DMS53 (cell line): ENCODE data around the gene TMPRSS12.
"Not testable (repeated sequence)": the region's sequence is repeated elsewhere in the genome, so short reads cannot be mapped to it uniquely, and the experiment has no call there.

Experiments used
- DNase-seq: peaks from one replicate; lab custom pipeline; 2025; lab: John Stamatoyannopoulos, UW

TMPRSS12 gene

GRCh38 chr12:50855679-50856078 lies 13.0 kb downstream of the TMPRSS12 start:
- DNase-seq, result not testable (repeated sequence)

- DNase-seq, result peak; percentile 4
Observed at GRCh38 chr12:50859621-50860310, 17.0 kb downstream of the TMPRSS12 start.

DNA sequence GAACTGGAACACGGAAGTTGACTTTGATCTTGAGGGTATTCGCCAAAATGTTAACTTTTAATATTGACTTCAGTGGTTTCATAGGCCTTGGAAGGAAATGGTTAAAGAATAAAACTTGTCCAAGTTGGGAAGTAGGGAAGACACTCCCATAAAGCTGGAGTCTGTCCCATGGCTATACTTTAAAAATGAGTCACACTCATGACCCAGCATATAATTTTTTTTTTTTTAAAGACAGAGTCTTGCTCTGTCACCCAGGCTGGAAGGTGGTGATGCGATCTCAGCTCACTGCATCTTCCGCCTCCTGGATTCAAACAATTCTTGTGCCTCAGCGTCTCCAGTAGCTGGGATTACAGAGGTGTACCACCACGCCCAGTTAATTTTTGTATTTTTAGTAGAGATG lies 19.6 kb downstream of the TMPRSS12 start:
- no peak for DNase-seq

DNA sequence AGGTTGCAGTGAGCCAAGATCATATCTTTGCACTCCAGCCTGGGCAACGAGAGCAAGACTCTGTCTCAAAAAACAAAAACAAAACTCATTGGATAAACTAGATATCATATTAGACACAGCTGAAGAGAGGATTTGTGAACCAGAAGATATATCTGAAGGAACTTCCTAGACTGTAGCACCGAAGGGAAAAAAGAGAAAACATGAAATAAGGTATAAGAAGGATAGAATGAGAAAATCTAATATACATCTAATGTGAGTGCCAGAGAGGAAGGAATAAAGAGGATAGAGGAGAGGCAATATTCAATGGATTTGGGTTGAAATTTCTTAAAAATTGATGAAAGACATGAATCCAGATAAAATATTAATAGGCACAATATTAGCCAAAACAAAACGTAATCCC lies 22.5 kb downstream of the TMPRSS12 start:
- DNase-seq, result no peak

DNA sequence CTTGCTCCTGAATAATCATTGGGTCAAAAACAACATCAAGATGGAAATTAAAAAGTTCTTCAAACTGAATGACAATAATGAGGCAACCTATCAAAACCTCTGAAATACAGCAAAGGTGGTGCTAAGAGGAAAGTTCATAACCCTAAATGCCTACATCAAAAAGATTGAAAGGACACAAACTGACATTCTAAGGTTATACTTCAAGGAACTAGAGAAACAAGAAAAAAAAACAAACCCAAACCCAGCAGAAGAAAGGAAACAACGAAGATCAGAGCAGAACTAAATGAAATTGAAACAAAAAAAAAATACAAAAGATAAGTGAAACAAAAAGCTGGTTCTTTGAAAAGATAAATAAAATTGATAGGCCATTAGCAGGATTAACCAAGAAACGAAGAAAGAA lies 26.2 kb downstream of the TMPRSS12 start:
- DNase-seq, result not testable (repeated sequence)

DNA sequence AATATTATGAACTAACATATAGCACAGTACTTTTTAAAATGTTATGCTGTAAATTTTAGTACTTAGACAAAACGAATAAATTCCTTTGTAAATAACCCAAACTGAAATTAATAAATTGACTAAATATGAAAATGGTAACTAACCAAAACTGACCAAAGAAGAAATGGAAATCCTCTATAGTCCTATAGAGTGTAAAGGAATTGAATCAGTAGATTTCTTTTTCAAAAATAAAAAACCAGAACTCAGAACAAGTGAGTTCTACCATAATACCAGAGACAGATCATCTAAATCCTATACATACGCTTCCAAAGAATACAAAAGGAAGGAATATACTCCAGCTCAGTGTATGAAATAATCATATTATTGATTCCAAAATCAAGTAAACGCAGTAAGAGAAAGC lies 39.8 kb downstream of the TMPRSS12 start:
- DNase-seq, result no peak

- no peak for DNase-seq
Observed at GRCh38 chr12:50887191-50887590, 44.5 kb downstream of the TMPRSS12 start.

DNA sequence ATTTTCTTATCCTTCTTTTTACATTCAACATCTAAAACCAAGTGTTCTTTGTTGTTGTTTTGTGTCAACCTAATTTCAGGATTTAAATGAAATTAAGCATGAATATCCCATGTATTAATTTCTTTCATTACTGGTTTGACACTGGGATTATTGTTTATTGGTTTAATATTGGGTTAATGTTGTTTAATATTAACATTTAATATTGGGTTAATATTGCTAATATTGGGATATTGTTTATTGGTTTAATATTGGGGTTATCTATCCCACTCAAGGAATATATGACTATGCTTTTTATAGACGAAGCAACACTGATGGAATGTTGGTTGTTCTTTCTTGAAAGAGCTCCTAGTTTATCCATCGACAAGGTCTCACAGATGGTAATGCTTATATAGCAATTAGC lies 45.9 kb downstream of the TMPRSS12 start:
- DNase-seq, result no peak

DNA sequence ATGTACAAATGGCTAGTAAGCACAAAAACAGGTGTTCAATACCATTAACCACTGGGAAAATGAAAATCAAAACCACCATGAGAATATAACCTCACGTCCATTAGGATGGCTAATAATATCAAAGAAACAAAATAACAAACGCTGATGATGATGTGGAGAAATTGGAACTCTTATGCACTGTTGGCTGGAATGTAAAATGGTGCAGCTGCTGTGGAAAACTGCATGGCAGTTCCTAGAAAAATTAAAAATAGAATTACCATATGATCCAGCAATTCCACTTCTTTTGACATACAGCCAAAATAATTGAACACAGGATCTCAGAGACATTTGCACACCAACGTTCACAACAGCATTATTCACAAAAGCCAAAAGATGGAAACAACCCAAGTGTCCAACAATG lies 51.5 kb downstream of the TMPRSS12 start:
- no peak for DNase-seq

- DNase-seq, result peak; percentile 5
Observed at GRCh38 chr12:50901685-50902113, 59.0 kb downstream of the TMPRSS12 start.

DNA sequence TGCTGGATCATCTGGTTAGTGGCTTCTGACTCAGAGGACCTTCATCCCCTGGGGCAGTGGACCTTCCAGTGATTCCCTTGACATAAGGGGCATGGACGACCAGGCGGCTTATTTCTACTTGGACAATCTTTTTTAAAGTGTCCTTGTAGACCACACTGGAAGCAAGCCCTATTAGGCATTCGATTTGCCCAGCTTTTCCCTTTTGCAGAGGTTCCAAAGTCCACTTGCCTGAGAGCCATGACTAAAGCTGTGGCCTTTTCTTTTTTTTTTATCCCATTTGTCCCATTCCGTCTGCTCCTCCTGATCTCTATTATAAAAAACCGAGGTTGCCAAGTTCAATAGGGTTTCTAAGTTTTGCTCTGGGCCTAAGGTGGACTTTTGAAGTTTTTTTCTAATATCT lies 65.8 kb downstream of the TMPRSS12 start:
- DNase-seq, result peak; percentile 23

DNA sequence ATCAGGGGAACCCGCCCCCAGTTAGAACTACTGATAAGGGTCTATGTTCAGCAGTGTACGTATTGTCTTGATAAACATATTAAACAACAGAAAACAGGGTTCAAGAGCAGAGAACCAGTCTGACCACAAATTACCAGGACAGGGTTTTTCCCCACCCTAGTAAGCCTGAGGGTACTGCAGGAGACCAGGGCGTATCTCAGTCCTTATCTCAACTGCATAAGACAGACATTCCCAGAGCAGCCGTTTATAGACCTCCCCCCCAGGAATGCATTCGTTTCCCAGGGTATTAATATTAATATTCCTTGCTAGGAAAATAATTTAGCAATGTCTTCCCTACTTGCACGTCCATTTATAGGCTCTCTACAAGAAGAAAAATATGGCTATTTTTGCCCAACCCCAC lies 69.6 kb downstream of the TMPRSS12 start:
- DNase-seq, result not testable (repeated sequence)

DNA sequence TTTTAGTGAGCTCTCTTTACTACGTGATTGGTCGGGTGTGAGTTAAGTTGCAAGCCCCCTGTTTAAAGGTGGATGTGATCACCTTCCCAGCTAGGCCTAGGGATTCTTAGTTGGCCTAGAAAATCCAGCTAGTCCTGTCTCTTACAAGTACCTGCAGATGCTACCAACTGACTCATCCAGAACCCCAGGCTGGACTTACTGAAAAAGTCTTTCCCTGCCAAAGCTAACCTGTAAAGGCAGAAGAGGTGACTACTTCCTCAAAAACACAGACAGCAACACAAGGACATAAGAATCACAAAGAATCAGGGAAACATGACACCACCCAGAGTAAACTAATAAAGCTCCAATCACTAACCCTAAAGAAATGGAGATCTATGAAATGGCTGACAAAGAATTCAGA lies 70.5 kb downstream of the TMPRSS12 start:
- DNase-seq, result peak; percentile 24

DNA sequence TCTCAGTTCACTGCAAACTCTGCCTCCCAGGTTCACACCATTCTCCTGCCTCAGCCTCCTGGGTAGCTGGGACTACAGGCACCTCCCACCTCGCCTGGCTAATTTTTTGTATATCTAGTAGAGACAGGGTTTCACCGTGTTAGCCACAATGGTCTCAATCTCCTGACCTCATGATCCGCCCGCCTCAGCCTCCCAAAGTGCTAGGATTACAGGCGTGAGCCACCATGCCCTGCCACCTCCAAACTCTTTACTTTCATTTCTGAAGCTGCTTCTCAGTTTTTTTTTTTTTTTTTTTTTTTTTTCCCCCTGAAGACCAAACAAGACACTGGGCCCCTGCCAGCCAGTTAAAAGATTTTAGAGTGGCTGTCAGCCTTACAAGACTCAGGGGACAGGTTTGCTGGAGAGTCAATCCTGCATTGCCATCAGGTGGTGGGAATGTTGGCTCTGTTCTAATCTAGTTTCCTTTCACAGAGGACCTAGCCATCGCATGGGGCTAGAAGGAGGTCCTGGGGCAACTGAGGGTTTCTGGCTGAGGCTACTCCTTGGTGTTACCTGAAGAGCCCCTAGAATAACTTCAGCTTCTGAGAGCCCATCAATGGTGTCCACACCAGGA lies 72.3 kb downstream of the TMPRSS12 start:
- no peak for DNase-seq

GRCh38 chr12:50916292-50916691 lies 73.6 kb downstream of the TMPRSS12 start:
- peak; percentile 13 for DNase-seq

GRCh38 chr12:50918584-50919316 lies 76.0 kb downstream of the TMPRSS12 start:
- DNase-seq, result no peak

- no peak for DNase-seq
Observed at GRCh38 chr12:50922820-50923219, 80.1 kb downstream of the TMPRSS12 start.

DNA sequence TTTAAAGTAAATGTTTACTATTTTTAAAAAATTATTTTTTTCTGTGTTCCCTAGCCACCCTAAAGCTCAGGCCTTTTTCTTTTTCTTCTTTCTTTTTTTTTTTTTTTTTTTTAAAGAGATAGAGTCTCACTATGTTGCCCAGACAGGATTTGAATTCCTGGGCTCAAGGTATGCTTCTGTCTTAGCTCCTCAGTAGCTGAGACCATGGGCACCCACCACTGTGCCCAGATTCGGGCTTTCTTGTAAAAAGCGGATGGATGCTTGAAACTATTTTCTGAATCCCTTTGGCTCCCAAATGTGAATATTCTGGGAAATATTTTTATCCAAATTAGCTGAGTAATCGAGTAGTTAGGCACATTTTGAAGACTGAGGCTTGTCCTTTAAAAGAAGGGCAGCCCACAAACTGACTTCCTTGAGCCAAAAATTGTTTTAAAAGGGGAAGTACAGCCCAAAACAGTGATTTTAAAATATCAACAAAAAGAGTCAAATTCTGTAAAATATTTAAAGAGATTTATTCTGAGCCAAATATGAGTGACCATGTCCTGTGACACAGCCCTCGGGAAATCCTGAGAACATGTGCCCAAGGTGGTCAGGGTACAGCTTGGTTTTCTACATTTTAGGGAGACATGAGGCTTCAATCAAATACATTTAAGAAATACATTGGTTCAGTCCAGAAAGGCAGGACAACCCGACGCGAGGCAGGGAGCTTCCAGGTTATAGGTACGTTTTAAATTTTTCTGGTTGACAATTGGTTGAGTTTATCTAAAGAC lies 80.8 kb downstream of the TMPRSS12 start:
- DNase-seq, result no peak

DNA sequence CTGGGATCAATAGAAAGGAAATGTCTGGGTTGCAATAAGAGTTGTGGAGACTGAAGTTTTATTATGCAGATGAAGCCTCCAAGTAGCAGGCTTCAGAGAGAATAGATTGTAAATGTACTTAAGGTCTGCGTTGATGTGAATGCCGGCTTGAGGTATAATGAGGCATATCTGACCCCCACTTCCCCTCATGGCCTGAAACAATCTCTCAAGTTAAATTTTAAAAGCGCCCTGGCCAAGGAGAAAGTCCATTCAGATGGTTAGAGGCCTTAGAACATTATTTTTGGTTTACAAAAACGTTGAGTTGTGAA lies 81.4 kb downstream of the TMPRSS12 start:
- no peak for DNase-seq

- DNase-seq, result peak; percentile 66
Observed at GRCh38 chr12:50924439-50925341, 82.0 kb downstream of the TMPRSS12 start.

- DNase-seq, result no peak
Observed at GRCh38 chr12:50925342-50925651, 82.6 kb downstream of the TMPRSS12 start.

- no peak for DNase-seq
Observed at GRCh38 chr12:50925920-50926319, 83.2 kb downstream of the TMPRSS12 start.
